GM18511 (cell line): ENCODE data around the gene TAF9B.
"Not testable (repeated sequence)": the region's sequence is repeated elsewhere in the genome, so short reads cannot be mapped to it uniquely, and the experiment has no call there.

ENCODE experiments used
- ATAC-seq: cut with Tn5 transposase; IDR thresholded peaks from one replicate; pipeline ENCODE4 v1.9.1; 2021; ENCODE audit warnings: mild to moderate bottlenecking, moderate library complexity; ENCODE audit not compliant: unreplicated experiment

Gene TAF9B, protein sequence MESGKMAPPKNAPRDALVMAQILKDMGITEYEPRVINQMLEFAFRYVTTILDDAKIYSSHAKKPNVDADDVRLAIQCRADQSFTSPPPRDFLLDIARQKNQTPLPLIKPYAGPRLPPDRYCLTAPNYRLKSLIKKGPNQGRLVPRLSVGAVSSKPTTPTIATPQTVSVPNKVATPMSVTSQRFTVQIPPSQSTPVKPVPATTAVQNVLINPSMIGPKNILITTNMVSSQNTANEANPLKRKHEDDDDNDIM

DNA sequence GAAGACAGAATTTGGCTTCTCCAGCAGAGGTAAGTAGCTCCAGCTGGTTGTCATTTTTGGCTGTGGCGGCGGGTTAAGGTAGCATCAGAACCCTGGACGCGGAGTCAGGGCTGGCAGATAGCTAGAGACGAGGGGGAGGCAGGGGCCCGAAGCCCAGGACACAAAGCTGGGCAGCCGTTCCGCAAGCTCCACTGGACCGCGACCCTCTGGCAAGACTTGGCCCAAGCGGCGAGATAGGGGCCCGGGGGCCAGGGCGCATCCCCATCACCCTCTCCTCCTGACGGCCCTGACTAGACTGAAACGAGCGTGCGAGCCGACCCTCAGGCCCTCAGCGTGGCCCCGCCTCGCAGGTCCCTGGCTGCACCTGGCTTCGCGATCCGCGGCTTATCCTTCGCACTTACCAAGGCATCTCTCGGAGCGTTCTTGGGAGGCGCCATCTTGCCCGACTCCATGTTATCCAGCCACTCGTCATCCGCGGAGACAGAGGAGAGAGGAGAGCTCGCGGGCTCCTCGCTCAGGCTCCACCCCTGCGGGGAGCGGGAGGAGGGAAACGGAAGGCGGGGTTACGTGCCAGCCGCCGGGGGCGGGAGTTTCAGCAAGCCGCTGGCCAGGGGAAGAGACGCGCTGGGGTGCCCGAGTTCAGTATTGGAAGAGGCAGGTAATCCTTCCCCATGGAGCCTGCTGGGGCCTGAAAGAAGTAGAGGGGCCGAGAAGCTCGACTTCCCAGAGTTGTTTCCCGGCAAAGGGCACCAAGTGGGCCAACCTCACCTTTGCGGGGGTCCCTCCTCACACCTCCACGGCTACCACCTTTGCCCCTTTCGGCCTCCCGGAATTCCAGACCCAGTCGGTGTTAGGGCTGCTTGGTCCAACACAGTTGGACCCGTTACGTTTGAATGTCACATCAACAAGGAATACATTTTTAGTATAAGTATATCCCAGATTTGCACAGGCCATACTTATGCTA, at the start of gene TAF9B:
TAF9B (minus strand) TSS at position 491 of the 964 bp plus-strand sequence; CDS start at position 452, 39 bp downstream.
- peak; percentile 93 for ATAC-seq

GRCh38 chrX:78182881-78183280, 43.4 kb upstream of the TAF9B start:
- ATAC-seq = no peak

DNA sequence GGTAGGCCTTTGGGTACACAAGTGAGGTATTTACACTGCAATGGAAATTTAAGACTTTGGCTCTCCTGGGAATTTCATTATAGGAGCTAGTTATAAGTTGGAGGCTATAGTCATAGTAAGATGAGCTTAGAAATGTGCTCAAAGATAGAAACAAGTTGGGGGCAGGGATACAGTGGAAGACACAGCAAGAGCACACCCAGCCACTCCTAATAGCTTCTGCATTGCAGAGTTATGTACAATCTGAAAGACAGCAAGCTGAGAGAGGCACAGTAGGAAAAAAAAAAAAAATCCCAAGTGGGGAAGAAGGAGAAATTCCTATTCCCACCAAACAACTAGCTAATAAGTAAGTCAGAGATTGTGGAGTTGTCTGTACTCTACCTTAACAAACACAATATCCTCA, 41.9 kb upstream of the TAF9B start:
- no peak for ATAC-seq

DNA sequence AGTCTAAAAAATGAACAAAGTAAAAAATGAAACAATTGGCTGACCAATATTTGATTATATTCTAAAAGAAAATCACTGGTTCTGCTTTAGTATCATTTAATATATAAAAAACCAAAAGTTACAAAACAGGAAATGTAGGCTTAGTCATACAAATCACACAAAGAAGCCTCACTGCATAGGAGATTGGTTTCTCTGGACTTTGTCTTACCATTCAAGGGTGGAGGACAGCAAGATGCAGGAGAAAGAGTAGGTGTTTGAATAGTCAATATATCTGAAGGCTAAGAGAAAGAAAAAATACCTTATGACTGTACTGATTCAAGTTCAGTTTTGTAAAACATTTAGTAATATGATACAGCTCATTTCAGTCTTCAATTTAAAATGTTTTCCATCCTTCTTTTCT, 28.6 kb upstream of the TAF9B start:
- ATAC-seq = no peak

DNA sequence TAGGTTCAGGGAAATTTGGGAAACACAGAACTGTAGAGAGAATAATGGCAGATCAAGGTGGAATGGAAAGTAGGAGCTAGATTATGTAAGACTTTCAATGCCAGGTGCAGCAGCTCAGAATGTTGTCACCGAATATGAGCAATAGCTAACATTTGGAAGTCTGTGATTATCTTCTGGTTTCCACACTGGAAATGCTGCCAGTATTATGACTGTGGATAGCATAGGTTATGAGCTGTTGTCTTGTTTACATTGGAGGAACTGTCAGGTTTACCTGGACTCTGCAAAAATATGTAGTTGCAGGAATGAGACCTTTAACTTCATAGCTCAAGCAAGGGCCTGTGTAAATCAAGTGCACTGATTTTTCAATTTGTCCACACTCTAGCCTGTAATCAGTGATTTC, 26.0 kb upstream of the TAF9B start:
- no peak for ATAC-seq

DNA sequence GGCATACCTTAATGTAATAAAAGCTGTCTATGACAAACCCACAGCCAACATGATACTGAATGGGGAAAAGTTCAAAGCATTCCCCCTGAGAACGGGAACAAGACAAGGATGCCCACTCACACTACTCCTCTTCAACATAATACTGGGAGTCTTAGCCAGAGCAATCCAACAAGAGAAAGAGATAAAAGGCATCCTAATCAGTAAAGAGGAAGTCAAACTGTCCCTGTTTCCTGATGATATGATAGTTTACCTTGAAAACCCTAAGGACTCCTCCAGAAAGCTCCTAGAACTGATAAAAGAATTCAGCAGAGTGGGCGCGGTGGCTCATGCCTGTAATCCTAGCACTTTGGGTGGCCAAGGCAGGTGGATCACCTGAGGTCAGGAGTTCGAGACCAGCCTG, 23.7 kb upstream of the TAF9B start:
- ATAC-seq = not testable (repeated sequence)

DNA sequence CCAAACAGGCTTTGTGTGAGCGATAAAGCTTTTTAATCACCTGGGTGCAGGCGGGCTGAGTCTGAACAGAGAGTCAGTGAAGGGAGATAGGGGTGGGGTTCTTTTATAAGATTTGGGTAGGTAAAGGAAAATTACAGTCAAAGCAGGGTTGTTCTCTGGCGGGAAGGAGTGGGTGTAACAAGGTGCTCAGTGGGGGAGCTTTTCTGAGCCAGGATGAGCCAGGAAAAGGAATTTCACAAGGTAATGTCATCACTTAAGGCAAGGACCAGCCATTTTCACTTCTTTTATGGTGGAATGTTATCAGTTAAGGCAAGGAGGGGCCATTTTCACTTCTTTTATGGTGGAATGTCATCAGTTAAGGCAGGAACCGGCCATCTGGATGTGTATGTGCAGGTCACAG, 21.3 kb upstream of the TAF9B start:
- ATAC-seq = not testable (repeated sequence)

GRCh38 chrX:78157846-78158245, 18.4 kb upstream of the TAF9B start:
- not testable (repeated sequence) for ATAC-seq

- ATAC-seq = not testable (repeated sequence)
These were observed 17.9 kb upstream of the TAF9B start for GRCh38 chrX:78157373-78157772.

DNA sequence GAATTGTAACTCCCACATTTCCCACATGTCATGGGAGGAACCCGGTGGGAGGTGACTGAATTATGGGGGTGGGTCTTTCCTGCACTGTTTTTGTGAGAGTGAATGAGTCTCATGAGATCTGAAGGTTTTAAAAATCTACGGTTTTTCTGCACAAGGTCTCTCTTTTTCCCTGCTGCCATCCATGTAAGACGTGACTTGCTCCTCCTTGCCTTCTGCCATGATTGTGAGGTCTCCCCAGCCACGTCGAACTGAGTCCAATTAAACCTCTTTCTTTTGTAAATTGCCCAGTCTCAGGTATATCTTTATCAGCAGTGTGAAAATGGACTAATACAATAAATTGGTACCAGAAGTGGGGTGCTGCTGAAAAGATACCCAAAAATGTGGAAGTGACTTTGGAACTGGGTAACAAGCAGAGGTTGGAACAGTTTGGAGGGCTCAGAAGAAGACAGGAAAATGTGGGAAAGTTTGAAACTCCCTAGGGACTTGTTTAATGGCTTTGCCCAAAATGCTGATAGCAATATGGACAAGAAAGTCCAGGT, 7.6 kb upstream of the TAF9B start:
- ATAC-seq = not testable (repeated sequence)

DNA sequence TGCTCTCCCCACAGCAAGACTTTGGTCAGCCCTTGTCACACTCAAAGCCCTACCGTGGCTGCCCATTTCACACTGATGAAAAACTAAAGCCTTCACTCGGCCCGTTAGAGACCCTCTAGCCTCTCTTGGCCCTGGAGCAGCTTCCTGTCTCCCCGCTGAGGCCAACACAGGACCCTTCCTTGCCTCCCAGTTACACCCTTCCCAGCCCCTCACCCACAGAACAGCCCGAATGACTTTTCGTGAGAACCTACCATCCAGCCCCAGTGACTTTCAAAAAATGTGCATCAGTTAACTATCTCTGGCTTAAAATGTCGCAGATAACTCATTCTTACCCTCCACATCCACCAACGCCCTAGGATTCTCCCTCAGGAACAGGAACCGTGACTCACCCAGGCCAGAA, 756 bp upstream of the TAF9B start:
- ATAC-seq = no peak

- ATAC-seq = no peak
These were observed 6.1 kb downstream of the TAF9B start for GRCh38 chrX:78133238-78133960.

DNA sequence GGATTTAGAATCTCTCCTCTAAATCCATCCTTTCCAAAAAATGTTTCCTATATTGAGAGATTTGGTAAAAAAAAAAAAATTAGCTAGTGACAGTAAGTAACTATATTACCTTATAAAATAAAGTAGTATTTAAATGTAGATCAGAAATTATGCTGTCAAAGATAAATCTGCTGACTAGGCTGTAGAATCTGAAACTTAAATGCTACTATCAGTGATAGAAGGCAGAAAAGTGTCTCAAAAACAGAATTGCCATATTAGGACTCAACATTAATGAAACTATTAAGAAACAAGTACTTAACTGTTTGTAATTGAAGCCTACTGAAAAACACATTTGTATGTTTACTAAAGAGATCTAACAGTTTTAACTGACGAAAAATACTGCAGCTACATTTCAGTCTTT, 8.3 kb downstream of the TAF9B start:
- no peak for ATAC-seq

GRCh38 chrX:78130396-78130795, 9.1 kb downstream of the TAF9B start:
- no peak for ATAC-seq

- ATAC-seq = no peak
These were observed 9.7 kb downstream of the TAF9B start for GRCh38 chrX:78129714-78130113.

- not testable (repeated sequence) for ATAC-seq
These were observed 13.7 kb downstream of the TAF9B start for GRCh38 chrX:78125781-78126180.

DNA sequence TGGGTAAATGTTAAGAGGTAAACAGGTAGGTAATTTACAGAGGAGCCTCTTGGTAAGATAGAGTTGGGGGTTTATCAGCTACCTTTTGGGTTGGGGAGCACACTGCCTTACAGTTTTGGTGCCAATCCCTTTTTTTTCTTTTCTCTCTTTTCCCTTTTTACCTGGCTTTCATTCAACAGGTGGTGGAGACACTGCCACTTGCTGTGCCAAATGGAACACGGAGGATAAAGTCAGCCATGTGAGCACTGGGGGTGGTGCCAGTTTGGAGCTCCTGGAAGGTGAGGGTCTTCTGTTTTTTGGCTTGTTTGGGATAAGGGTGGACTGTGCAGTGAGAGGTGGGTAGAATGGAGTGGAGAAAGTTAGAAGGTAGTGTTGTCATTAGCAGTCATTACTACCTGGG, 14.3 kb downstream of the TAF9B start:
- no peak for ATAC-seq

GRCh38 chrX:78124307-78124706, 15.1 kb downstream of the TAF9B start:
- ATAC-seq = no peak

DNA sequence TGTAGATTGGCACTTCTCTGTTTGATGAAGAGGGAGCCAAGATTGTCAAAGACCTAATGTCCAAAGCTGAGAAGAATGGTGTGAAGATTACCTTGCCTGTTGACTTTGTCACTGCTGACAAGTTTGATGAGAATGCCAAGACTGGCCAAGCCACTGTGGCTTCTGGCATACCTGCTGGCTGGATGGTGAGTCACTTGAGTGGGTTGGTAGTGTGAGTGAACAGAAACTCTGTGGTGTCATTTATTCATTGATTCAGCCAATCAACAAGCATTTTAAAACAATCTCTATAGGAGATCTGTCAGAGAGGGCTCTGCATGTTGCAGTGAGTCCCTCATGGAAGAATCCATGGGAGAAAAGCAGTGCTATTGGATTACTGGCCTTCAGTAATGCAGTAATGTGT, 16.3 kb downstream of the TAF9B start:
- no peak for ATAC-seq

- ATAC-seq = no peak
These were observed 19.8 kb downstream of the TAF9B start for GRCh38 chrX:78119521-78120227.
